ENCODE results near the gene TRIO.

GRCh38 chr5:14376789-14377188, 233.6 kb downstream of the TRIO start:
- TF ChIP-seq YY1 (IDR thresholded peaks at IDR 0.05; ENCODE audit: insufficient read depth, insufficient read length) (no peak), SUZ12 (IDR thresholded peaks at IDR 0.05; ENCODE audit: extremely low read depth, insufficient read depth, insufficient read length) (no peak), ZNF274 (IDR thresholded peaks at IDR 0.05; ENCODE audit: low read depth, low read length) (no peak)
